Ovary (tissue), 3 donors: Measurements from ENCODE around the gene NEK2.

ENCODE experiments used
- POLR2A ChIP-seq: fragments of 450-650 bp; IDR thresholded peaks from one replicate; pipeline ENCODE4 v1.6.1; 2017; ENCODE audit warnings: antibody characterized with exemption, mild to moderate bottlenecking, moderate library complexity
- TF ChIP-seq, protein P1 (sequence below), 3 donors: fragments of 450-650 bp in 2 of 3; fragments of 200-600 bp in 1 of 3; IDR thresholded peaks; one replicate each; pipeline versions ENCODE4 v1.5.1 to v1.8.0; 2016 to 2022; ENCODE audit warnings: antibody characterized with exemption in 3 of 3, mild to moderate bottlenecking in 1 of 3
- donor health status: DM: no; HTN: no; CAD: no.

DNA sequence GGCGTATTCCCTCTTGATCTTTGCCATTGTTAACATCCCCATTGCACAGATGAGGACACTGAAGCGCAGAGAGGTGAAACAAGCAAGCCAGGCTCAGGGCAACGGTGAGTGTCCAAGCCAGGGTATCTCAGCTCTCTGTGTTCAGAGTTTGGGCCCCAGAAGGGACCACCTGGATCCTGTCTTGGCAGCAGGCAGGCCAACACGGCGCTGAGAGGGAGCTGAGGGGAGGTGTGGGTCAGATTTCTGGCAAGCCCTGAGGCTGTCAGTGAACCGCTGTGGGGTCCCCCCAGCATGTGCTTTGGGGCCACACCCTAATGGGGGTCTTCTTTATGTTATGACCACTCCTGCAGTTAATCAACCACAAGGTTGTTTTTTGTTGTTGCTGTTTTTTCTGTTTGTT, 23.1 kb downstream of the NEK2 start:
- TF ChIP-seq, protein P1, sequence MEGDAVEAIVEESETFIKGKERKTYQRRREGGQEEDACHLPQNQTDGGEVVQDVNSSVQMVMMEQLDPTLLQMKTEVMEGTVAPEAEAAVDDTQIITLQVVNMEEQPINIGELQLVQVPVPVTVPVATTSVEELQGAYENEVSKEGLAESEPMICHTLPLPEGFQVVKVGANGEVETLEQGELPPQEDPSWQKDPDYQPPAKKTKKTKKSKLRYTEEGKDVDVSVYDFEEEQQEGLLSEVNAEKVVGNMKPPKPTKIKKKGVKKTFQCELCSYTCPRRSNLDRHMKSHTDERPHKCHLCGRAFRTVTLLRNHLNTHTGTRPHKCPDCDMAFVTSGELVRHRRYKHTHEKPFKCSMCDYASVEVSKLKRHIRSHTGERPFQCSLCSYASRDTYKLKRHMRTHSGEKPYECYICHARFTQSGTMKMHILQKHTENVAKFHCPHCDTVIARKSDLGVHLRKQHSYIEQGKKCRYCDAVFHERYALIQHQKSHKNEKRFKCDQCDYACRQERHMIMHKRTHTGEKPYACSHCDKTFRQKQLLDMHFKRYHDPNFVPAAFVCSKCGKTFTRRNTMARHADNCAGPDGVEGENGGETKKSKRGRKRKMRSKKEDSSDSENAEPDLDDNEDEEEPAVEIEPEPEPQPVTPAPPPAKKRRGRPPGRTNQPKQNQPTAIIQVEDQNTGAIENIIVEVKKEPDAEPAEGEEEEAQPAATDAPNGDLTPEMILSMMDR (IDR thresholded peaks at IDR 0.05) = no peak
- TF ChIP-seq POLR2A = no peak
